Activated T-cell treated with anti-CD3 and anti-CD28 coated beads, Interleukin-2, amount 50 U/mL, for 1 hour (primary cell): ENCODE measurements around the gene EPN2.
"Not testable (repeated sequence)": the region's sequence is repeated elsewhere in the genome, so short reads cannot be mapped to it uniquely, and the experiment has no call there.

Experiments
- DNase-seq: peaks from one replicate; pipeline ENCODE4 v3.0.0-alpha.2; 2020

EPN2 gene

GRCh38 chr17:19347323-19348080 lies 110.3 kb downstream of the EPN2 start:
- DNase-seq: no peak

- DNase-seq: no peak
Observed at GRCh38 chr17:19348081-19348650, 111.0 kb downstream of the EPN2 start.

GRCh38 chr17:19348806-19349205 lies 111.6 kb downstream of the EPN2 start:
- no peak for DNase-seq

- not testable (repeated sequence) for DNase-seq
Observed at GRCh38 chr17:19353401-19353800, 116.2 kb downstream of the EPN2 start.

GRCh38 chr17:19354748-19355147 lies 117.6 kb downstream of the EPN2 start:
- DNase-seq: no peak

- no peak for DNase-seq
Observed at GRCh38 chr17:19357351-19357750, 120.2 kb downstream of the EPN2 start.

- DNase-seq: no peak
Observed at GRCh38 chr17:19357761-19358160, 120.6 kb downstream of the EPN2 start.

GRCh38 chr17:19359151-19359550 lies 122.0 kb downstream of the EPN2 start:
- no peak for DNase-seq

- DNase-seq: no peak
Observed at GRCh38 chr17:19359856-19360255, 122.7 kb downstream of the EPN2 start.

GRCh38 chr17:19360772-19361171 lies 123.6 kb downstream of the EPN2 start:
- no peak for DNase-seq

GRCh38 chr17:19361326-19361725 lies 124.2 kb downstream of the EPN2 start:
- no peak for DNase-seq

GRCh38 chr17:19361944-19362276 lies 124.7 kb downstream of the EPN2 start:
- no peak for DNase-seq

GRCh38 chr17:19362277-19363113 lies 125.3 kb downstream of the EPN2 start, which contains the start of gene B9D1:
Gene B9D1 (minus strand): TSS chr17:19362723. CDS start chr17:19362569, 154 bp downstream.
- peak; percentile 99 for DNase-seq

- DNase-seq: no peak
Observed at GRCh38 chr17:19363114-19363438, 125.9 kb downstream of the EPN2 start.

- DNase-seq: no peak
Observed at GRCh38 chr17:19363460-19364035, 126.4 kb downstream of the EPN2 start.

GRCh38 chr17:19364699-19365498 lies 127.7 kb downstream of the EPN2 start:
- no peak for DNase-seq

GRCh38 chr17:19365499-19365817 lies 128.3 kb downstream of the EPN2 start:
- no peak for DNase-seq

- DNase-seq: no peak
Observed at GRCh38 chr17:19365833-19366636, 128.9 kb downstream of the EPN2 start.

- DNase-seq: no peak
Observed at GRCh38 chr17:19366637-19366972, 129.4 kb downstream of the EPN2 start.

GRCh38 chr17:19368229-19368628 lies 131.1 kb downstream of the EPN2 start:
- no peak for DNase-seq

GRCh38 chr17:19369107-19369778 lies 132.1 kb downstream of the EPN2 start:
- DNase-seq: no peak
